ENCODE data around the gene PACSIN2. TPM values are rescaled to one million over a fixed set of nuclear protein-coding genes. Genes with fewer than 3 reads are reported as not detected.
A peak's percentile ranks its signal among the peaks of the same experiment; 100 is the strongest.

Gene PACSIN2
- total and polyA plus RNA-seq, 2 of the 13 experiments (the other 11 are each of a cell fraction or from before 2014, with no cell fraction given): 54.1 to 68.8 TPM

DNA sequence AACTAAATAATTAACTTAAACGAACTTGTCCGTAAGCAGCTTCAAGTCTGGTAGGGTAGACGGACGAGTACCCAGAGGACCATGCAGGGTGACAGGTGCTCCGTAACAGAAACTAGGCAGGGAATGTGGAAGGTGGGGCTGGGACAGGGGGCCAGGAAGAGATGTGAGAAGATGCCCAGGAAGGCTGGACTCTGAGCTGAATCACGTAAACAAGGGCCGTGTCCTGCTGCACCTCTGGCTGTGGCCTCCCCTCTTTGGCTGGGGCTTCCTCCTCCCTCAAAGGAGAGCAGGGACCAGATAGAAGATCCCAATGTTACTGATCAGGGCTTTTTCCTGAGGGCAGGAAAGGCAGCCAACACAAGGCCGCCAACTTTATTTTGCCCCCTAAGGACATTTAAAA is 47.9 kb downstream of the PACSIN2 start (continued):
- TF ChIP-seq, protein P1, sequence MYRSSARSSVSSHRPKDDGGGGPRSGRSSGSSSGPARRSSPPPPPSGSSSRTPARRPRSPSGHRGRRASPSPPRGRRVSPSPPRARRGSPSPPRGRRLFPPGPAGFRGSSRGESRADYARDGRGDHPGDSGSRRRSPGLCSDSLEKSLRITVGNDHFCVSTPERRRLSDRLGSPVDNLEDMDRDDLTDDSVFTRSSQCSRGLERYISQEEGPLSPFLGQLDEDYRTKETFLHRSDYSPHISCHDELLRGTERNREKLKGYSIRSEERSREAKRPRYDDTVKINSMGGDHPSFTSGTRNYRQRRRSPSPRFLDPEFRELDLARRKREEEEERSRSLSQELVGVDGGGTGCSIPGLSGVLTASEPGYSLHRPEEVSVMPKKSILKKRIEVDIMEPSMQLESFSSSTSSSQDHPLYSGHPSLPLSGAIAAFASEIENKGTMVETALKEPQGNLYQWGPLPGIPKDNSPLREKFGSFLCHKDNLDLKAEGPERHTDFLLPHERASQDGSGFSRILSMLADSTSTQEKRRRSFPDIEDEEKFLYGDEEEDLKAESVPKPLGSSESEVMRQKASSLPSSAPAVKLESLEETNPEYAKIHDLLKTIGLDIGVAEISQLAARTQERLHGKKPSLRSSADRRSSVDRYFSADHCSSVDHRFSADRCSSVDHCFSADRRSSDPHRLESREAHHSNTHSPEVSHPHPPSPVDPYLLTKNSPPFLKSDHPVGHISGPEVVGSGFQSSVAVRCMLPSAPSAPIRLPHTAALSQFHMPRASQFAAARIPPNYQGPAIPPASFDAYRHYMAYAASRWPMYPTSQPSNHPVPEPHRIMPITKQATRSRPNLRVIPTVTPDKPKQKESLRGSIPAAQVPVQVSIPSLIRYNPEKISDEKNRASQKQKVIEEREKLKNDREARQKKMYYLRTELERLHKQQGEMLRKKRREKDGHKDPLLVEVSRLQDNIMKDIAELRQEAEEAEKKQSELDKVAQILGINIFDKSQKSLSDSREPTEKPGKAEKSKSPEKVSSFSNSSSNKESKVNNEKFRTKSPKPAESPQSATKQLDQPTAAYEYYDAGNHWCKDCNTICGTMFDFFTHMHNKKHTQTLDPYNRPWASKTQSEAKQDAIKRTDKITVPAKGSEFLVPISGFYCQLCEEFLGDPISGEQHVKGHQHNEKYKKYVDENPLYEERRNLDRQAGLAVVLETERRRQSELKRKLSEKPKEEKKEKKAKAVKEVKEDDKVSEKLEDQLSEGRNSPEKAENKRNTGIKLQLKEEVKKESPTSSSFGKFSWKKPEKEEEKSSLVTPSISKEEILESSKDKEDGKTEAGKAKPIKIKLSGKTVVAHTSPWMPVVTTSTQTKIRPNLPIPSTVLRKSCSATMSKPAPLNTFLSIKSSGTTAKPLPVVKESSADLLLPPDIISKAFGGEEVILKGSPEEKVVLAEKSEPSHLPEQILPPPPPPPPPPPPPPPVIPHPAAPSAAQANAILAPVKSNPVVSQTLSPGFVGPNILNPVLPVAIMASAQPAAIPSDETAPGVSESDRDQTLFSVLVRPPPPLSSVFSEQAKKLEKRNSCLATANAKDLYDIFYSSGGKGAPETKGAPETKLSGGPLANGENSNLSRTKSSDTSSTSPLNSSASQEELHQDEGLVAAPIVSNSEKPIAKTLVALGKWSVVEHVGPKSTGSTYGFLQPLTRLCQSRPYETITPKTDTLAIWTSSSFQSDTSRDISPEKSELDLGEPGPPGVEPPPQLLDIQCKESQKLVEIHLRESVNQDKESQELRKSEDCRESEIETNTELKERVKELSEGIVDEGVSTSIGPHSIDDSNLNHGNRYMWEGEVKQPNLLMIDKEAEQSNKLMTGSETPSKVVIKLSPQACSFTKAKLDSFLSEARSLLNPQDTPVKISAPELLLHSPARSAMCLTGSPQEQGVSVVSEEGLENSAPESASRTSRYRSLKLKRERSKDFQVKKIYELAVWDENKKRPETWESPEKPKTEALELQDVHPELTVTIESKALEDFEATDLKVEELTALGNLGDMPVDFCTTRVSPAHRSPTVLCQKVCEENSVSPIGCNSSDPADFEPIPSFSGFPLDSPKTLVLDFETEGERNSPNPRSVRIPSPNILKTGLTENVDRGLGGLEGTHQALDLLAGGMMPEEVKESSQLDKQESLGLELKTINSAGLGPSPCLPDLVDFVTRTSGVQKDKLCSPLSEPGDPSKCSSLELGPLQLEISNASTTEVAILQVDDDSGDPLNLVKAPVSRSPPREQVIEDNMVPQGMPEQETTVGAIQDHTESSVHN (CRISPR knock-in tag; IDR thresholded peaks at IDR 0.05): no peak
- TF ChIP-seq, protein P2, sequence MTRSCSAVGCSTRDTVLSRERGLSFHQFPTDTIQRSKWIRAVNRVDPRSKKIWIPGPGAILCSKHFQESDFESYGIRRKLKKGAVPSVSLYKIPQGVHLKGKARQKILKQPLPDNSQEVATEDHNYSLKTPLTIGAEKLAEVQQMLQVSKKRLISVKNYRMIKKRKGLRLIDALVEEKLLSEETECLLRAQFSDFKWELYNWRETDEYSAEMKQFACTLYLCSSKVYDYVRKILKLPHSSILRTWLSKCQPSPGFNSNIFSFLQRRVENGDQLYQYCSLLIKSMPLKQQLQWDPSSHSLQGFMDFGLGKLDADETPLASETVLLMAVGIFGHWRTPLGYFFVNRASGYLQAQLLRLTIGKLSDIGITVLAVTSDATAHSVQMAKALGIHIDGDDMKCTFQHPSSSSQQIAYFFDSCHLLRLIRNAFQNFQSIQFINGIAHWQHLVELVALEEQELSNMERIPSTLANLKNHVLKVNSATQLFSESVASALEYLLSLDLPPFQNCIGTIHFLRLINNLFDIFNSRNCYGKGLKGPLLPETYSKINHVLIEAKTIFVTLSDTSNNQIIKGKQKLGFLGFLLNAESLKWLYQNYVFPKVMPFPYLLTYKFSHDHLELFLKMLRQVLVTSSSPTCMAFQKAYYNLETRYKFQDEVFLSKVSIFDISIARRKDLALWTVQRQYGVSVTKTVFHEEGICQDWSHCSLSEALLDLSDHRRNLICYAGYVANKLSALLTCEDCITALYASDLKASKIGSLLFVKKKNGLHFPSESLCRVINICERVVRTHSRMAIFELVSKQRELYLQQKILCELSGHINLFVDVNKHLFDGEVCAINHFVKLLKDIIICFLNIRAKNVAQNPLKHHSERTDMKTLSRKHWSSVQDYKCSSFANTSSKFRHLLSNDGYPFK (CRISPR knock-in tag; IDR thresholded peaks at IDR 0.05; ENCODE audit: borderline replicate concordance): no peak
- TF ChIP-seq ZBTB38 (CRISPR knock-in tag; IDR thresholded peaks at IDR 0.05) (peak; percentile 87), ZNF296 (CRISPR knock-in tag; conservative IDR thresholded peaks at IDR 0.05) (no peak), RXRB (CRISPR knock-in tag; IDR thresholded peaks at IDR 0.05; ENCODE audit: borderline replicate concordance) (peak; percentile 45; the same call in 1 of the 2 replicates), FOXC1 (CRISPR knock-in tag; IDR thresholded peaks at IDR 0.05; ENCODE audit: borderline replicate concordance) (no peak), ZNF121 (CRISPR knock-in tag; IDR thresholded peaks at IDR 0.05) (peak; percentile 68; the same call in 1 of the 2 replicates), FOXO1 (CRISPR knock-in tag; IDR thresholded peaks at IDR 0.05) (peak; percentile 90), CENPX (CRISPR knock-in tag; IDR thresholded peaks at IDR 0.05) (no peak), TBX2 (CRISPR knock-in tag; IDR thresholded peaks at IDR 0.05; ENCODE audit: borderline replicate concordance) (peak; percentile 34; the same call in 1 of the 2 replicates), ZNF557 (CRISPR knock-in tag; IDR thresholded peaks at IDR 0.05) (no peak), ZFX (CRISPR knock-in tag; IDR thresholded peaks at IDR 0.05; ENCODE audit: low read depth) (peak; percentile 40; the same call in 1 of the 2 replicates), ZNF451 (CRISPR knock-in tag; IDR thresholded peaks at IDR 0.05) (no peak)
- TF ChIP-seq, protein P3, sequence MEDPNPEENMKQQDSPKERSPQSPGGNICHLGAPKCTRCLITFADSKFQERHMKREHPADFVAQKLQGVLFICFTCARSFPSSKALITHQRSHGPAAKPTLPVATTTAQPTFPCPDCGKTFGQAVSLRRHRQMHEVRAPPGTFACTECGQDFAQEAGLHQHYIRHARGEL (CRISPR knock-in tag; IDR thresholded peaks at IDR 0.05): no peak
- TF ChIP-seq, protein P4, sequence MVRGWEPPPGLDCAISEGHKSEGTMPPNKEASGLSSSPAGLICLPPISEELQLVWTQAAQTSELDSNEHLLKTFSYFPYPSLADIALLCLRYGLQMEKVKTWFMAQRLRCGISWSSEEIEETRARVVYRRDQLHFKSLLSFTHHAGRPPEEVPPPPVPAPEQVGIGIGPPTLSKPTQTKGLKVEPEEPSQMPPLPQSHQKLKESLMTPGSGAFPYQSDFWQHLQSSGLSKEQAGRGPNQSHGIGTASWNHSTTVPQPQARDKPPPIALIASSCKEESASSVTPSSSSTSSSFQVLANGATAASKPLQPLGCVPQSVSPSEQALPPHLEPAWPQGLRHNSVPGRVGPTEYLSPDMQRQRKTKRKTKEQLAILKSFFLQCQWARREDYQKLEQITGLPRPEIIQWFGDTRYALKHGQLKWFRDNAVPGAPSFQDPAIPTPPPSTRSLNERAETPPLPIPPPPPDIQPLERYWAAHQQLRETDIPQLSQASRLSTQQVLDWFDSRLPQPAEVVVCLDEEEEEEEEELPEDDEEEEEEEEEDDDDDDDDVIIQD (CRISPR knock-in tag; IDR thresholded peaks at IDR 0.05; ENCODE audit: low read depth): 0 out of 2 replicates have a peak, but pooled peaks have one; percentile 14
- TF ChIP-seq, protein P5, sequence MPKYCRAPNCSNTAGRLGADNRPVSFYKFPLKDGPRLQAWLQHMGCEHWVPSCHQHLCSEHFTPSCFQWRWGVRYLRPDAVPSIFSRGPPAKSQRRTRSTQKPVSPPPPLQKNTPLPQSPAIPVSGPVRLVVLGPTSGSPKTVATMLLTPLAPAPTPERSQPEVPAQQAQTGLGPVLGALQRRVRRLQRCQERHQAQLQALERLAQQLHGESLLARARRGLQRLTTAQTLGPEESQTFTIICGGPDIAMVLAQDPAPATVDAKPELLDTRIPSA (CRISPR knock-in tag; IDR thresholded peaks at IDR 0.05; ENCODE audit: borderline replicate concordance): no peak
